ENCODE results near the gene CACNA2D3.

Gene CACNA2D3

GRCh38 chr3:54341811-54342210, 219.5 kb downstream of the CACNA2D3 start:
- DNase-seq (ENCODE audit: low read depth) = no peak

GRCh38 chr3:54342676-54343075, 220.3 kb downstream of the CACNA2D3 start:
- no peak for DNase-seq (ENCODE audit: low read depth)

- DNase-seq (ENCODE audit: low read depth) = no peak
These were observed 221.1 kb downstream of the CACNA2D3 start for GRCh38 chr3:54343495-54343894.

DNA sequence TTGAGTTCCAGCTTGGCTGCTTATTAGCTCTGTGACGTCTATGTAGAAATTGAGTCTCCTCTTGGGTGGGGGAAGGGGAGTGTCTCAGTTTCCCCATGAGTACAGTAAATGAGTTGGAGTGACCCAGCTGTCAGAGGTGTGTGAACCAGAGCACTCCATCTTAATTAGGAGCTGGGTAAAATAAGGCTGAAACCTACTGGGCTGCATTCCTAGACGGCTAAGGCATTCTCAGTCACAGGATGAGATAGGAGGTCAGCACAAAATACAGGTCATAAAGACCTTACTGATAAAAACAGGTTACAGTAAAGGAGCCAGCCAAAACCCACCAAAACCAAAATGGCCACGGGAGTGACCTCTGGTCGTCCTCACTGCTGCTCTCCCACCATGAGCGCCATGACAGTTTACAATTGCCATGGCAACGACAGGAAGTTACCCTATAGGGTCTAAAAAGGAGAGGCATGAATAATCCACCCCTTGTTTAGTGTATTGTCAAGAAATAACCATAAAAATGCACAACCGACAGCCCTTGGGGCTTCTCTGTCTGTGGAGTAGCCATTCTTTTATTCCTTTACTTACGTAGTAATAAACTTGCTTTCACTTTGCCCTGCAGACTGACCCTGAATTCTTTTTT, 222.4 kb downstream of the CACNA2D3 start:
- DNase-seq (ENCODE audit: low read depth) = no peak

GRCh38 chr3:54345847-54346375, 223.6 kb downstream of the CACNA2D3 start:
- DNase-seq (ENCODE audit: low read depth) = no peak

GRCh38 chr3:54347060-54347459, 224.7 kb downstream of the CACNA2D3 start:
- no peak for DNase-seq (ENCODE audit: low read depth)

- DNase-seq (ENCODE audit: low read depth) = no peak
These were observed 225.6 kb downstream of the CACNA2D3 start for GRCh38 chr3:54347933-54348332.

- DNase-seq (ENCODE audit: low read depth) = no peak
These were observed 226.9 kb downstream of the CACNA2D3 start for GRCh38 chr3:54349231-54349652.

GRCh38 chr3:54349691-54350090, 227.3 kb downstream of the CACNA2D3 start:
- no peak for DNase-seq (ENCODE audit: low read depth)

- no peak for DNase-seq (ENCODE audit: low read depth)
These were observed 231.2 kb downstream of the CACNA2D3 start for GRCh38 chr3:54353546-54353945.

DNA sequence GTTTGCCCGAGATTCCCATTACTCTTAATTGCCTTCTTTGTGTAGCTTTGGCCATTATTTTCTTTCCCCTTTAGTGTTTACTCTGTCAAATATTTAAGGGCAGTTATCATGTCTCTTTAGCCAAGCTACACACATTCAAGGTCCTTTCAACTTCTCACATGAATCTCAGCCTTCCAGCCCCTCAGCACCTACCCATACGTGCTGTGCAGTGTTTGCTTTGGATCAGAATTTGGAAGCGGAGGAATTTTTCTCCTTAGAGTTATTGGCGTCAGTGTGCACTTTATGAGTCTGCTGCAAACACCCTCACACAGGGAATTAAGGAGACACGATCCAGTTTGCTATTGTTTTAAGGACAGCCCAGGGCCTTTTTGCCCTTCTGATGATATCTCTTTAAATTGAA, 231.6 kb downstream of the CACNA2D3 start:
- no peak for DNase-seq (ENCODE audit: low read depth)

DNA sequence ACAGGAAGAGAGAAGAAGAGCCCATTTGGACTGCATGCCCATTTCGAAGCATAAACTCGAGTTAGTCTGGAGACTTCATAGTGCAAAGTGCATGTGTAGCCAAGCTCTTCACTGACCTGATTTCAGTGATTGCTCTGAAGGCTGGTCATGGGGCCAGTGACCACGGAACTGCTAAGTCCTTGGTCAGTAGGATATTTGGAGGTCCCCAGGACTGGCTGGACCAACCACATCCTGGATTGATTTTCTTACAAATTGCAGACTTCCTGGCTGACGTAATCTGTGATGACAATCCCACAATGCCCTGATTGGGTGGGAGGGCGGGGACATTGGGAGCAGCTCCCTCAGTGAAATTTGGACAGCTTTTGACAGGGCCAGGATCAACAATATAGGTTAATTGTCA, 233.4 kb downstream of the CACNA2D3 start:
- DNase-seq (ENCODE audit: low read depth) = no peak

GRCh38 chr3:54356261-54357045, 234.1 kb downstream of the CACNA2D3 start:
- no peak for DNase-seq (ENCODE audit: low read depth)

GRCh38 chr3:54357301-54357700, 234.9 kb downstream of the CACNA2D3 start:
- no peak for DNase-seq (ENCODE audit: low read depth)

DNA sequence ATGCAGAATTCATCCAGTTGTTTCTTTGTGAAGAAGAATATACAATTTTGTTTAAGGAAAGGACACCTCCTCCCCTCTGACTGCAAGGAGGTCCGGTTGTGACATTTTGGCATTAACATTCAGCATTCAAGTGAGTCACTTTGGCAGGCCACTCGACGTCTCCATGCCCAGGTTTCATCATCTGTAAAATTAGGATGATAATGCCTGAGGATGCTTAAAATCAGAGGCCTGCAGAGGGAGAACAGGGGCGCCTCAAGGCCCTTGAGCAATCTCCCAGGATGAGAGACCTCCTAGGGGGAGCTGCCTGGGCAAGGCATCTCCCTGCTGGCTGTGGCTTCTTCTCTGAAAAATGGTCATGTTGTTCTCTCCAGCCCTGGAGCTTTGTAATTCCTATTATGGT, 236.0 kb downstream of the CACNA2D3 start:
- no peak for DNase-seq (ENCODE audit: low read depth)

DNA sequence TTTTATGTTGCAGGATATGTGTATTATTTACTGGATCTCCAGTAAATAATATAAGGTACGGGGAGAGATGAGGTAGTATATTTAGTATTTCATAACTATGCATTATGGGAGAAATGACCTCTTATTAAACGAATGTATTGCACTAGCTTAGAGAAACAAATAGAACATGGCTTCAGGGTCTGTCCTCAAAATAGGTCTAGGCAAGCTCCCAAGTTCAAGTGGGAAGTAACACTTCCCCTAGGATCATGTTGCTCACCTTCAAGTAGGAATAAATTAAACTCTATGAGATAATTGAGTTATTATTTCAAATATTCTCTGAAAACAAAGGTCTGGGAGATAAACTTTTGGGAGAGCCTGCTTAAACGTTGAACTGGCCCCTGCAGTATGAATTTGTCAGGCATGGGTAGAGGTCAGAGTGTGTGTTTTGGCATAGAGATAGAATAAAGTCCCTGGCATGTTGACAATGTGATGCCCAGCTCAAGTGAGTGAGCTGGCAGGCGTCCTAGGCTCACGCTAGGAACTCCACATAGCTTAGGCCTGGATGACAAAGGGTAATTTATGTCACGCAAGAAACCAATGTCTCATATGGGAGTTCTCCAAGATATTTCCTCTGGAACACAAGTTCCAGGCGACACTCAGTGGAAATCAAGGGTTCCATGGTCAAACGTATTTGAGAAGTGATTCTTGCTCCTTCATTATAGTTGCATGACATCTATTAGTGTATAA, 236.8 kb downstream of the CACNA2D3 start:
- no peak for DNase-seq (ENCODE audit: low read depth)

GRCh38 chr3:54360320-54360719, 238.0 kb downstream of the CACNA2D3 start:
- no peak for DNase-seq (ENCODE audit: low read depth)

GRCh38 chr3:54361746-54362283, 239.5 kb downstream of the CACNA2D3 start:
- no peak for DNase-seq (ENCODE audit: low read depth)

DNA sequence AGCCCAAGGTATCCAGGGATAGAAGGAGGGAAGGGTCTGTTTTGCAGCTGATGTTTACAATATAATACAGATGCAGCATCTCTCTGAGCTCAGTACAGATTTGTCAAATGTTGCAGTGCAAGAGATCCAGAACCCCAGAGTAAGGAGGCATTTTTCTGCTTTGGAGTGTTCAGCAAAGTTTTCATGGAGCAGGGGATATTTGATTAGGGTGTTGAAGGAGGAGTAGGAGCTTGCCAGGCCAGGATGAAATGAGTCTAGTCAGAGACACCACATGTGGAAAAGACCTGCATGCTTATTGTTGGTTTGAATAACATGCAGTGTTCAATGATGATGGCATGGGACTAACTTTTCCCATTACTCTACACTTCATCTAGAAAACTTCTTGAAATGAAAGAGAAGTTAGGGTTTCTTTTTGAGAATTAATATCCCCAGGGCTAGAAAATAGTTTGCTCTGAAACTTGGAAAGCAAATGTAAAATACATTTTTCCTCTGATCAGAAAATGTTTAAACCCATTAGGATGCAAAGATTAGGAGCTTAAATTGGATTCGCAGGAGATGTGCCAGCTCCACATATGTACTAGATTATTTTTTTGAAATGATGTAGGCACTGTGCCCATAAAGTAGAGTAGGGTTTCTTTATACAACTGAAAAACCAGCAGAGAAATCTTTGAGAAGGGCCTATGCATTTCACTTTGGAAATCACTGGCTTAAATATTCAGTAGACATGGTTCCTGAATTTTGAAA, 243.8 kb downstream of the CACNA2D3 start:
- DNase-seq (ENCODE audit: low read depth) = no peak

- DNase-seq (ENCODE audit: low read depth) = no peak
These were observed 244.5 kb downstream of the CACNA2D3 start for GRCh38 chr3:54366839-54367238.

DNA sequence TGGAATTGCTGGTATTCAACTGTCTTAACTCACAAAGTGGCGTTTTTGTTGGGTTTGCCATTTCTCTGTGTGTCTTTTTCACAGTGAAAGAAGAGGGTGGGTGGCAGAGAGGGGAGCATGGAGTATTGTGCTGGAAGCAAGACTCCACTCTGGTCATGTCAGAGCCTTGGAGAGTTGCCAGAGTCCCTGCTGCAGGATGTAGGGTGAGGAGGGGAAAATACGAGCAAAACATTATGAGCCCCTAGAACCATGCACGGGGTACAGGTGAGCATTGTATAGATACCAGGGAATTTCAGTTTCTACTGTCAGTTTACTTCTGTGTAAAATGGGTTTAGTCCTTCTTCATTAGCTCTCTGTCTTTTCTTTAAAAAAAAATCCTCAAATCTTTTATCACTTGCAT, 249.9 kb downstream of the CACNA2D3 start:
- DNase-seq (ENCODE audit: low read depth) = no peak
